H9 (cell line): ENCODE data around the gene FGF12. TPM values are rescaled to one million over a fixed set of nuclear protein-coding genes. Genes with fewer than 3 reads are reported as not detected.
A peak's percentile ranks its signal among the peaks of the same experiment; 100 is the strongest.

Source experiments
- DNase-seq: peaks from one replicate; pipeline ENCODE4 v3.0.0-alpha.2; 2017
- H2AFZ ChIP-seq: one replicate; pipeline ENCODE4 v1.6.1; 2013; ENCODE audit warnings: mild to moderate bottlenecking, low read length, control low read depth, moderate library complexity
- H2AK5ac ChIP-seq: 2 replicates; pipeline ENCODE4 v1.6.1; 2013; ENCODE audit warnings: low read length, control low read depth, mixed read lengths; ENCODE audit not compliant: insufficient read length
- H2BK120ac ChIP-seq: one replicate; pipeline ENCODE4 v1.6.1; 2013; ENCODE audit warnings: low read depth, mild to moderate bottlenecking, low read length, control low read depth, inconsistent platforms; ENCODE audit not compliant: poor library complexity, severe bottlenecking
- H2BK12ac ChIP-seq: 2 replicates; pipeline ENCODE4 v1.6.1; 2013; ENCODE audit warnings: low read length, control low read depth, mixed read lengths, low read depth; ENCODE audit not compliant: insufficient read length
- H2BK15ac ChIP-seq: 2 replicates; pipeline ENCODE4 v1.6.1; 2013; ENCODE audit warnings: low read depth, low read length, control low read depth
- H2BK20ac ChIP-seq: one replicate; pipeline ENCODE4 v1.6.1; 2013; ENCODE audit warnings: low read depth, mild to moderate bottlenecking, low read length, control low read depth, inconsistent platforms; ENCODE audit not compliant: poor library complexity, severe bottlenecking
- H2BK5ac ChIP-seq: 2 replicates; pipeline ENCODE4 v1.6.1; 2013; ENCODE audit warnings: low read length, control low read depth, mixed read lengths; ENCODE audit not compliant: insufficient read length
- H3K14ac ChIP-seq: 2 replicates; pipeline ENCODE4 v1.6.1; 2013; ENCODE audit warnings: low read length, control low read depth; ENCODE audit not compliant: insufficient read depth
- H3K18ac ChIP-seq: 2 replicates; pipeline ENCODE4 v1.6.1; 2013; ENCODE audit warnings: low read depth, mild to moderate bottlenecking, mixed read lengths, low read length, control low read depth; ENCODE audit not compliant: insufficient read length
- H3K23ac ChIP-seq: 2 replicates; pipeline ENCODE4 v1.6.1; 2013; ENCODE audit warnings: low read length, control low read depth, mixed read lengths, low read depth; ENCODE audit not compliant: insufficient read length
- H3K23me2 ChIP-seq: 2 replicates; pipeline ENCODE4 v1.6.1; 2013; ENCODE audit warnings: low read depth, mild to moderate bottlenecking, mixed read lengths, low read length, control low read depth; ENCODE audit not compliant: insufficient read length, poor library complexity, severe bottlenecking
- H3K27ac ChIP-seq: 2 replicates; pipeline ENCODE4 v1.5.1; 2013; ENCODE audit warnings: low read length, control low read depth, mixed read lengths, low read depth; ENCODE audit not compliant: insufficient read length
- H3K27me3 ChIP-seq: 2 replicates; pipeline ENCODE4 v1.6.1; 2013; ENCODE audit warnings: low read length, control low read depth, inconsistent platforms; ENCODE audit not compliant: insufficient read depth
- H3K4ac ChIP-seq: 2 replicates; pipeline ENCODE4 v1.6.1; 2013; ENCODE audit warnings: low read depth, mild to moderate bottlenecking, control low read depth, inconsistent platforms, low read length, moderate library complexity
- H3K4me1 ChIP-seq: 2 replicates; pipeline ENCODE4 v1.6.1; 2013; ENCODE audit warnings: low read length, control low read depth, inconsistent platforms; ENCODE audit not compliant: insufficient read depth
- H3K4me2 ChIP-seq: 2 replicates; pipeline ENCODE4 v1.6.1; 2013; ENCODE audit warnings: low read length, control low read depth, mixed read lengths; ENCODE audit not compliant: insufficient read length, insufficient read depth
- H3K56ac ChIP-seq: 2 replicates; pipeline ENCODE4 v1.6.1; 2013; ENCODE audit warnings: low read depth, mild to moderate bottlenecking, mixed read lengths, low read length, control low read depth; ENCODE audit not compliant: insufficient read length
- H3K79me1 ChIP-seq: 2 replicates; pipeline ENCODE4 v1.6.1; 2013; ENCODE audit warnings: low read depth, mild to moderate bottlenecking, moderate library complexity, low read length, control low read depth, inconsistent platforms; ENCODE audit not compliant: insufficient read depth, poor library complexity, severe bottlenecking
- H3K79me2 ChIP-seq: 2 replicates; pipeline ENCODE4 v1.6.1; 2013; ENCODE audit warnings: low read length, control low read depth, inconsistent platforms; ENCODE audit not compliant: insufficient read depth
- H3K9ac ChIP-seq: 2 replicates; pipeline ENCODE4 v1.6.1; 2013; ENCODE audit warnings: low read length, control low read depth, mixed read lengths; ENCODE audit not compliant: insufficient read length; ENCODE audit errors: extremely low read depth
- H3K9me3 ChIP-seq: one replicate; pipeline ENCODE4 v1.6.1; 2013; ENCODE audit warnings: low read depth, low read length, inconsistent platforms; ENCODE audit not compliant: control insufficient read depth
- H3T11ph ChIP-seq: one replicate; pipeline ENCODE4 v1.6.1; 2013; ENCODE audit warnings: mild to moderate bottlenecking, low read length, control low read depth, inconsistent platforms
- H4K20me1 ChIP-seq: one replicate; pipeline ENCODE4 v1.6.1; 2013; ENCODE audit not compliant: control insufficient read depth, insufficient read length, insufficient read depth
- H4K5ac ChIP-seq: 2 replicates; pipeline ENCODE4 v1.6.1; 2013; ENCODE audit warnings: low read depth, mild to moderate bottlenecking, mixed read lengths, low read length, control low read depth; ENCODE audit not compliant: insufficient read length
- H4K8ac ChIP-seq: replicated peaks from 2 replicates; pipeline ENCODE4 v1.6.1; 2013; ENCODE audit warnings: low read length, control low read depth, mixed read lengths, low read depth; ENCODE audit not compliant: insufficient read length
- H4K91ac ChIP-seq: 2 replicates; pipeline ENCODE4 v1.6.1; 2013; ENCODE audit warnings: low read depth, mild to moderate bottlenecking, moderate library complexity, mixed read lengths, low read length, control low read depth; ENCODE audit not compliant: insufficient read length
- H3K27ac Mint-ChIP-seq, 3 experiments: 2 replicates in 2 of 3; 3 replicates in 1 of 3; pipeline ENCODE4 v1.8.0; 2020 to 2021; ENCODE audit warnings: mixed read lengths in 3 of 3, mild to moderate bottlenecking in 1 of 3, moderate library complexity in 1 of 3
- H3K27me3 Mint-ChIP-seq: 2 replicates; pipeline ENCODE4 v1.8.0; 2021; ENCODE audit warnings: low read depth, mild to moderate bottlenecking, moderate library complexity, mixed read lengths
- H3K36me3 Mint-ChIP-seq, 3 experiments: 2 replicates in 2 of 3; 3 replicates in 1 of 3; pipeline ENCODE4 v1.8.0; 2020 to 2021; ENCODE audit warnings: low read depth in 3 of 3, mixed read lengths in 3 of 3; ENCODE audit not compliant: insufficient read depth in 1 of 3
- H3K4me1 Mint-ChIP-seq, 2 experiments: 2 replicates each; pipeline ENCODE4 v1.8.0; 2020; ENCODE audit warnings: mixed read lengths in 2 of 2
- H3K4me3 Mint-ChIP-seq, 2 experiments: 2 replicates in 1 of 2; 3 replicates in 1 of 2; pipeline ENCODE4 v1.8.0; 2020 to 2021; ENCODE audit warnings: mild to moderate bottlenecking in 2 of 2, mixed read lengths in 2 of 2, moderate library complexity in 1 of 2
- H3K9me3 Mint-ChIP-seq, 2 experiments: 2 replicates in 1 of 2; 3 replicates in 1 of 2; pipeline ENCODE4 v1.8.0; 2020; ENCODE audit warnings: mild to moderate bottlenecking in 2 of 2, mixed read lengths in 2 of 2, moderate library complexity in 1 of 2
- WGBS: extraction: QIAGEN DNeasy Blood & Tissue Kit; methylation state at CpG from one replicate; pipeline ENCODE4 v1.1.7; 2013; ENCODE audit warnings: missing lambda C conversion rate, low lambda C conversion rate, mixed read lengths; ENCODE audit not compliant: insufficient read length; ENCODE audit errors: extremely low coverage; 5-methylcytosine and 5-hydroxymethylcytosine counted together
- total RNA-seq: library from RNA; stranded (reverse); gene quantifications from 2 replicates; pipeline ENCODE4 v1.2.1, GENCODE V29; 2021
- TF ChIP-seq, protein P1 (sequence below): fragments of 200-600 bp; sonication (generic); conservative IDR thresholded peaks from 3 replicates; pipeline ENCODE4 v1.8.0; 2021; ENCODE audit warnings: antibody characterized with exemption, mild to moderate bottlenecking

The FGF12 gene
- total RNA-seq, 1 experiment from 2014 or later, result 5.6 TPM

DNA sequence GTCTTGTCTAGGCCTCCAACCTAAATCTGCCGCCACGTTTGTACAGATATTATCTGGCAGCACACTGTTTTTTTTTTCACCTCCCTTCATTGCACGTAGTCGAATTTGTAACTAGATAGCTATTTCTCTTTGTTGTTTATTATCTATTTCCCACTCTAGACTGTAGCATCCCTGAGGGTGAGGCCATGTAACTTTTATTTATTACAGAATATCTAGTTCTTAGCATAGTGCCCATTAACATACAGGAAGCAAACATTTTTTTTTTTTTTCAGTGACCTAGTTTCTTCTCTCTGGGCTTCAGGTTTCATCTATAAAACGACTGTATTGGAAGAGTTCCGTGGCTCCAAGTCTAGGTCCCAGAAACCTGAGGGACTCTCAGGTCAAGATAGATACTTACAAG, 354.3 kb downstream of the FGF12 start:
- H3K36me3 Mint-ChIP-seq, result no peaks in the 10 kb centered on the region
- no CpG with 5 or more reads among the region's 6 CpGs for WGBS
- Histone ChIP-seq H3K9me3 (no peaks in the 10 kb centered on the region), H2AFZ (no peak overlapping the region), H3K4me2 (no peak overlapping the region), H2BK5ac (no peak overlapping the region), H3K79me2 (0 out of 2 replicates have a peak, but pooled peaks cover 2% of the 10 kb centered on the region), H2BK15ac (no peak overlapping the region), H4K20me1 (no peaks in the 10 kb centered on the region), H2BK12ac (no peak overlapping the region), H3K23ac (no peak overlapping the region), H3K23me2 (no peaks in the 10 kb centered on the region), H2AK5ac (no peak overlapping the region), H3T11ph (no peak overlapping the region), H3K18ac (no peak overlapping the region), H2BK20ac (no peak overlapping the region), H4K91ac (no peak overlapping the region), H3K4ac (no peak overlapping the region), H3K4me1 (0 out of 2 replicates have a peak, but pooled peaks cover 2% of the 10 kb centered on the region), H3K27ac (no peak overlapping the region), H2BK120ac (no peak overlapping the region), H4K5ac (no peak overlapping the region), H3K27me3 (no peaks in the 10 kb centered on the region), H3K9ac (no peak overlapping the region), H4K8ac (no peak overlapping the region), H3K14ac (no peak overlapping the region), H3K79me1 (no peaks in the 10 kb centered on the region), H3K56ac (no peak overlapping the region)
- no peak overlapping the region for H3K4me3 Mint-ChIP-seq
- H3K27me3 Mint-ChIP-seq, result no peaks in the 10 kb centered on the region
- H3K9me3 Mint-ChIP-seq, result no peaks in the 10 kb centered on the region
- TF ChIP-seq, protein P1, sequence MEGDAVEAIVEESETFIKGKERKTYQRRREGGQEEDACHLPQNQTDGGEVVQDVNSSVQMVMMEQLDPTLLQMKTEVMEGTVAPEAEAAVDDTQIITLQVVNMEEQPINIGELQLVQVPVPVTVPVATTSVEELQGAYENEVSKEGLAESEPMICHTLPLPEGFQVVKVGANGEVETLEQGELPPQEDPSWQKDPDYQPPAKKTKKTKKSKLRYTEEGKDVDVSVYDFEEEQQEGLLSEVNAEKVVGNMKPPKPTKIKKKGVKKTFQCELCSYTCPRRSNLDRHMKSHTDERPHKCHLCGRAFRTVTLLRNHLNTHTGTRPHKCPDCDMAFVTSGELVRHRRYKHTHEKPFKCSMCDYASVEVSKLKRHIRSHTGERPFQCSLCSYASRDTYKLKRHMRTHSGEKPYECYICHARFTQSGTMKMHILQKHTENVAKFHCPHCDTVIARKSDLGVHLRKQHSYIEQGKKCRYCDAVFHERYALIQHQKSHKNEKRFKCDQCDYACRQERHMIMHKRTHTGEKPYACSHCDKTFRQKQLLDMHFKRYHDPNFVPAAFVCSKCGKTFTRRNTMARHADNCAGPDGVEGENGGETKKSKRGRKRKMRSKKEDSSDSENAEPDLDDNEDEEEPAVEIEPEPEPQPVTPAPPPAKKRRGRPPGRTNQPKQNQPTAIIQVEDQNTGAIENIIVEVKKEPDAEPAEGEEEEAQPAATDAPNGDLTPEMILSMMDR, result no peak
- peak overlapping the region in 1 of 3 experiments; percentile 4; a peak in 1 of 7 replicates for H3K27ac Mint-ChIP-seq
- no peak for DNase-seq
- H3K4me1 Mint-ChIP-seq, result peaks cover 14 to 18% of the 10 kb centered on the region in 2 experiments
